Kidney (tissue), 14 donors: ENCODE results near the gene CCDC102A. TPM values are rescaled to one million over a fixed set of nuclear protein-coding genes. Genes with fewer than 3 reads are reported as not detected.

ENCODE experiments used
- DNase-seq, 5 donors: peaks; one replicate each; pipeline ENCODE4 v3.0.0-alpha.2; 2013 to 2020
- FAIRE-seq: peaks from 2 replicates; lab custom pipeline; 2012; peaks lifted over from hg19 to GRCh38; lab: Jason Lieb, UNC
- H3K27ac ChIP-seq, 2 donors: one replicate each; pipeline ENCODE4 v1.7.0; 2013; ENCODE audit warnings: low read depth in 2 of 2, low read length in 2 of 2, inconsistent platforms in 1 of 2
- H3K27me3 ChIP-seq: one replicate; pipeline ENCODE4 v1.7.1; 2013; ENCODE audit warnings: low read length, inconsistent platforms; ENCODE audit not compliant: control insufficient read depth, insufficient read depth
- H3K36me3 ChIP-seq, 3 donors: one replicate each; pipeline versions ENCODE4 v1.7.0 to v1.7.1; 2013; ENCODE audit warnings: low read length in 3 of 3, control low read depth in 1 of 3, inconsistent platforms in 1 of 3; ENCODE audit not compliant: insufficient read depth in 3 of 3, control insufficient read depth in 2 of 3
- H3K4me1 ChIP-seq, 3 donors: one replicate each; pipeline versions ENCODE4 v1.7.0 to v1.7.1; 2013; ENCODE audit warnings: low read length in 3 of 3, inconsistent platforms in 1 of 3, low read depth in 1 of 3; ENCODE audit not compliant: control insufficient read depth in 2 of 3, insufficient read depth in 2 of 3
- H3K4me3 ChIP-seq, 3 donors: one replicate each; pipeline versions ENCODE4 v1.7.0 to v1.8.1; 2013; ENCODE audit warnings: low read length in 3 of 3, control low read depth in 1 of 3, inconsistent platforms in 1 of 3
- H3K9ac ChIP-seq, 3 donors: one replicate each; pipeline versions ENCODE4 v1.7.0 to v1.7.1; 2013; ENCODE audit warnings: low read length in 3 of 3, control low read depth in 1 of 3, inconsistent platforms in 1 of 3
- H3K9me3 ChIP-seq, 3 donors: one replicate each; pipeline versions ENCODE4 v1.7.0 to v1.7.1; 2013; ENCODE audit warnings: low read length in 3 of 3, control low read depth in 1 of 3, inconsistent platforms in 1 of 3; ENCODE audit not compliant: control insufficient read depth in 2 of 3, insufficient read depth in 1 of 3
- CTCF ChIP-seq: IDR thresholded peaks from 3 replicates; pipeline ENCODE4 v1.5.1; 2012; ENCODE audit warnings: mild to moderate bottlenecking, moderate library complexity, borderline replicate concordance; ENCODE audit not compliant: insufficient read depth; ENCODE audit errors: extremely low read depth
- intact Hi-C: fragments of 100-400 bp; cut with DNase I; formaldehyde crosslinking; loops from one replicate; pipeline ENCODE4 v1.11.1; 2022
- polyA plus RNA-seq: library from polyadenylated mRNA; stranded (reverse); fragments of 350-450 nt; fragmentation: Illumina TruSeq; extraction: RNeasy Lipid Tissue Mini Kit (QIAGEN cat#74804); gene quantifications from one replicate; pipeline ENCODE4 v1.2.3, GENCODE V29; 2014; ENCODE audit warnings: low read depth, low replicate concordance; ENCODE audit not compliant: insufficient read depth
- total RNA-seq: library from RNA; stranded (reverse); fragmentation: NEBNext Ultra II Directional; extraction: Animal tissue kit (Norgen Biotek cat#: 25700); gene quantifications from one replicate; pipeline ENCODE4 v1.2.1, GENCODE V29; 2021
- donor health status: control.
- donor health status: control.
- donor health status: control.
- donor health status: control.
- donor health status: control.
- donor health status: DM: yes; HTN: yes; CAD: no.
- donor health status: Normal renal cell carcinoma (clear cell type).

CCDC102A gene
- total and polyA plus RNA-seq, 2 donors from 2014 or later = 5.7 to 11.9 TPM

- Histone ChIP-seq H3K27me3 (no peaks in the 10 kb centered on the region), H3K4me1 (no peaks in the 10 kb centered on the region), H3K27ac (no peak overlapping the region), H3K4me3 (no peak overlapping the region), H3K9me3 (peaks cover 0 to 10% (median 4%) of the 10 kb centered on the region in 3 donors), H3K36me3 (no peaks in the 10 kb centered on the region), H3K9ac (no peak overlapping the region)
- TF ChIP-seq CTCF = no peak
- DNase-seq = no peak
- FAIRE-seq = no peak
- intact Hi-C loops = no loop called here
Measured at GRCh38 chr16:57564571-57565270, 28.4 kb upstream of the CCDC102A start.

- H3K9me3 ChIP-seq = peaks cover 0 to 10% (median 0%) of the 10 kb centered on the region in 3 donors
- no peak overlapping the region for H3K4me3 ChIP-seq
- no peaks in the 10 kb centered on the region for H3K27me3 ChIP-seq
- no peaks in the 10 kb centered on the region for H3K36me3 ChIP-seq
- no peaks in the 10 kb centered on the region for H3K4me1 ChIP-seq
- DNase-seq (no peak), FAIRE-seq (no peak)
- intact Hi-C loops = no loop called here
- no peak for TF ChIP-seq CTCF
- H3K27ac ChIP-seq = no peak overlapping the region
- H3K9ac ChIP-seq = no peak overlapping the region
Measured at GRCh38 chr16:57563761-57564160, 27.4 kb upstream of the CCDC102A start.

- Histone ChIP-seq H3K9me3 (peaks cover 0 to 10% (median 0%) of the 10 kb centered on the region in 3 donors), H3K4me3 (no peak overlapping the region), H3K27me3 (no peaks in the 10 kb centered on the region), H3K4me1 (no peaks in the 10 kb centered on the region), H3K36me3 (no peaks in the 10 kb centered on the region), H3K27ac (no peak overlapping the region), H3K9ac (no peak overlapping the region)
- no peak for DNase-seq
- no peak for TF ChIP-seq CTCF
- no peak for FAIRE-seq
- intact Hi-C loops = no loop called here
Measured at GRCh38 chr16:57563487-57563750, 27.0 kb upstream of the CCDC102A start.
